Activated T-helper 1 cell treated with anti-CD3 and anti-CD28 coated beads, Interleukin-12 subunit alpha, Interleukin-12 subunit beta, Interleukin-2, Interleukin-4 antibody, amounts not matched to agents 30 ng/mL and 10 ng/mL and 1 ng/mL, durations not matched to agents 14 hours and 24 hours and 36 hours (primary cell): ENCODE results near the gene EFL1. TPM values are rescaled to one million over a fixed set of nuclear protein-coding genes. Genes with fewer than 3 reads are reported as not detected.

Source experiments
- DNase-seq: peaks from one replicate; pipeline ENCODE4 v3.0.0; 2021; ENCODE audit warnings: low spot score
- H3K27ac Mint-ChIP-seq: one replicate; pipeline ENCODE4 v1.8.0; 2021; ENCODE audit warnings: mild to moderate bottlenecking, mixed read lengths
- H3K27me3 Mint-ChIP-seq: one replicate; pipeline ENCODE4 v1.8.0; 2022; ENCODE audit warnings: mild to moderate bottlenecking, moderate library complexity, mixed read lengths; ENCODE audit not compliant: insufficient read depth
- H3K36me3 Mint-ChIP-seq: one replicate; pipeline ENCODE4 v1.8.0; 2021; ENCODE audit warnings: low read depth, mixed read lengths
- H3K4me1 Mint-ChIP-seq: one replicate; pipeline ENCODE4 v1.8.0; 2021; ENCODE audit warnings: low read depth, mixed read lengths
- H3K4me3 Mint-ChIP-seq: one replicate; pipeline ENCODE4 v1.8.0; 2021; ENCODE audit warnings: mild to moderate bottlenecking, moderate library complexity, mixed read lengths
- H3K9me3 Mint-ChIP-seq: one replicate; pipeline ENCODE4 v1.8.0; 2021; ENCODE audit warnings: mixed read lengths
- intact Hi-C: fragments of 100-400 bp; cut with micrococcal nuclease; formaldehyde crosslinking; loops from one replicate; pipeline ENCODE4 v1.15.1; 2024
- total RNA-seq: library from RNA; stranded (reverse); gene quantifications from 2 replicates; pipeline ENCODE4 v1.2.3, GENCODE V29; 2022

The EFL1 gene
- total RNA-seq, 1 donor from 2014 or later: 25.2 TPM

DNA sequence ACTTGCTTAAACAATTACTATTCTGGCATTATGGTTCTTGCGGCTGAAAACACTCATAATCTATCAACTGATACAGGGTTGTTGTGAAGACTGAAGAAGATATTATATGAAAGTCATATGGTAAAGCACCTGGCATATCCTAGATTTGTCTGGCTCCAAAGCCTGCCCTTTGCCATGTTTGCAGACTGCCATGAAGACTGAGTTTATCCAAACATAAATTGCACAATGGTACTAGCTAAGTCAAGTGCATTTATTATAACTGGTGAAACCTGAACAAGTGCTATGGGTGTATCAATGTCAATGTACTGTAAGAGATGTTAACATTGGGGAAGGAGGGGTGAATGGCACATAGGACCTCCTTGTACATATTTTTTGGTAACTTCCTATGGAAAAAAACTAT is 129.3 kb downstream of the EFL1 start:
- no peaks in the 10 kb centered on the region for H3K27me3 Mint-ChIP-seq
- DNase-seq: no peak
- peaks cover 37% of the 10 kb centered on the region for H3K36me3 Mint-ChIP-seq
- no peak overlapping the region for H3K4me3 Mint-ChIP-seq
- no peak overlapping the region for H3K27ac Mint-ChIP-seq
- no peaks in the 10 kb centered on the region for H3K9me3 Mint-ChIP-seq
- peaks cover 9% of the 10 kb centered on the region for H3K4me1 Mint-ChIP-seq
- intact Hi-C loops: no loop called here

DNA sequence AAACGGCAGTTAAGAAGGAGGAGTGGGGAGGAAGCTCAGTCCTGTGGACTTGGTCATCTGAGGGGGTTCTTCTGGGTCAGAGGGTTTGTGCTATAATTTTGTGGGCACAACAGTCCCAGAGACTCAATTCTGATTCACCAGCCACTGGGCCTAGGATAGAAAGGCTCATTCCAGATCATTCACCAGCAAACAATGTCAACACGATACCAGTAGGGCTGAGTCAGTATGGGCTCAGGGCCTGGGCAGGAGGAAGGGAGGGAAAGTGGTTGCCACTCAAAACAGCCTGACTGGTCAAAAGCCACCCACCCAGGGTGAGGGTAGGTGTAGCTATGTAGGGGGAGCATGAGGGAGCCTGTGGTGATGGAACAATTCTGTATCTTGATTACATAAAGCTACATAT is 129.8 kb downstream of the EFL1 start:
- intact Hi-C loops: no loop called here
- Mint-ChIP-seq H3K36me3 (peaks cover 34% of the 10 kb centered on the region), H3K27ac (no peak overlapping the region), H3K4me1 (peaks cover 11% of the 10 kb centered on the region), H3K9me3 (no peaks in the 10 kb centered on the region), H3K4me3 (no peak overlapping the region), H3K27me3 (no peaks in the 10 kb centered on the region)
- DNase-seq: no peak

- Mint-ChIP-seq H3K27me3 (no peaks in the 10 kb centered on the region), H3K27ac (no peak overlapping the region), H3K4me3 (no peak overlapping the region), H3K36me3 (peaks cover 30% of the 10 kb centered on the region), H3K9me3 (no peaks in the 10 kb centered on the region), H3K4me1 (peaks cover 11% of the 10 kb centered on the region)
- intact Hi-C loops: no loop called here
- no peak for DNase-seq
Measured at GRCh38 chr15:82132096-82132495, 130.4 kb downstream of the EFL1 start.

- Mint-ChIP-seq H3K27me3 (no peaks in the 10 kb centered on the region), H3K36me3 (peaks cover 26% of the 10 kb centered on the region), H3K4me3 (no peak overlapping the region), H3K27ac (no peak overlapping the region), H3K9me3 (no peaks in the 10 kb centered on the region), H3K4me1 (peaks cover 12% of the 10 kb centered on the region)
- intact Hi-C loops: no loop called here
- DNase-seq: no peak
Measured at GRCh38 chr15:82130248-82130647, 132.3 kb downstream of the EFL1 start.

DNA sequence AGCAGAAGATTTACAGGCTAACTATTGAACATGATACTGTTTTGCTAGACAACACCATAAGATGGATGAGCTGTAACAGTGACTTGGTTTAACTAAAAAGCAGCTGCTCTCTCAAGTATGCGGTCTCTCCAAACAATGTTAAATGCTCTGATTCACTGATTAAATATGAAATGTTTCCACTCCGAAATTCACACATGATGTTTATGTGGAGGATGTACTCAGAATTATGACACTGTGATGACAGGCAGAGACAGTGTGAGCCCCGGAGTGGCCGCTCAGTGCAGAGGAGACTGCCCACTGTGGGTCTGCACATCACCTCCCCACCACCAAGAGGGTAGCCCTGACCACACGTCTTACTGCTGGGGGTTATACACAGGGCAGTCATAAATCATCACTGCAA is 132.8 kb downstream of the EFL1 start:
- Mint-ChIP-seq H3K9me3 (no peaks in the 10 kb centered on the region), H3K27me3 (no peaks in the 10 kb centered on the region), H3K27ac (no peak overlapping the region), H3K4me1 (peaks cover 17% of the 10 kb centered on the region), H3K4me3 (no peak overlapping the region), H3K36me3 (peaks cover 27% of the 10 kb centered on the region)
- intact Hi-C loops: no loop called here
- DNase-seq: no peak

DNA sequence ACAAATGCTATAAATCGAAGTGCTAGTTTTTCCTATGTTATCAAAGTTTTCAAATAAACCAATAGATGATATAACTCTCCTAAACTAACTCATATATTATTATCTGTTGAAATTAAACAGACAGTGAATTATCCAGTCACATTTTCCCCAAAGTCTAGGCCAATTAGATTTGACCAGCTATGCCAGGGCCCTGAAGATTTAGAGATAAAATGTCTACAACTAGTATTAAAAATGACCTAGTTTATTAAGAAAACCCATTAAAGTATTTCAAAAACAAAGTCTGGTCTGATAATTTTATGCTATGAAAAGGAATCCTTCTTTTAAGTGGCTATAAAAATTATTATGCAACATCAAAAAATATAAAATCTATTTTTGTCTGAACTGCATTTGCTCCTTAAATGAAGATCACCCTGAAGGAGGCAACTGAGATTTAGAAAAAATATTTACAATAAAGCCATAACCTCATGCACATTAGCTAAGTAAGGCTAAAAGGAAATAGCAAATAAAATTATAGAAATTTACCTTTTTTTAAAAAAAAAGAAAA is 133.3 kb downstream of the EFL1 start:
- peaks cover 26% of the 10 kb centered on the region for H3K36me3 Mint-ChIP-seq

GRCh38 chr15:82128401-82129148 is 134.0 kb downstream of the EFL1 start:
- Mint-ChIP-seq H3K27ac (no peak overlapping the region), H3K4me1 (peaks cover 19% of the 10 kb centered on the region), H3K27me3 (no peaks in the 10 kb centered on the region), H3K4me3 (no peak overlapping the region), H3K36me3 (peaks cover 21% of the 10 kb centered on the region), H3K9me3 (no peaks in the 10 kb centered on the region)
- intact Hi-C loops: no loop called here
- no peak for DNase-seq

More for the DNA sequence above, 133.3 kb downstream of the EFL1 start:
- intact Hi-C loops: no loop called here
- no peak overlapping the region for H3K4me3 Mint-ChIP-seq
- DNase-seq: no peak
- peaks cover 19% of the 10 kb centered on the region for H3K4me1 Mint-ChIP-seq
- H3K27me3 Mint-ChIP-seq: no peaks in the 10 kb centered on the region
- no peaks in the 10 kb centered on the region for H3K9me3 Mint-ChIP-seq
- H3K27ac Mint-ChIP-seq: no peak overlapping the region

DNA sequence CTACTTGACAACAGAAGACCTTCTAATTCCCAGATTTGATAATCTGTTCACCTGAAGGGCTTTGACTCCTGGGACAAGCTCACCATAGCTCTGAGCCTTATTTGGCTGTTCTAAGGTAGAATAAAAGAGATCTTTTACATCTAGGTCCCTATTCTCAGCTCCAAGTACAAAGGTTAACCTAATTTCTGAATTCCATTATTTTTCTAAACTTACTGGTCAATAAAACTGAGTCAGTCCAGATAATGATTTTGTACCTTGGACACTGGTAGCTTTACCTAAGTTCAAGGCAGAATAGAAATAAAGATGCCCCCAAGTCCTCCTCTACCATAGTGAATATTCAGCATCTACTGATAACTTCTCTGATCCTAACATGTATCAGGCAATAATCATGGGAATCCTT is 135.0 kb downstream of the EFL1 start:
- H3K36me3 Mint-ChIP-seq: peaks cover 23% of the 10 kb centered on the region
- H3K27me3 Mint-ChIP-seq: no peaks in the 10 kb centered on the region
- no peak for DNase-seq
- H3K4me1 Mint-ChIP-seq: peaks cover 19% of the 10 kb centered on the region
- H3K27ac Mint-ChIP-seq: no peak overlapping the region
- no peak overlapping the region for H3K4me3 Mint-ChIP-seq
- intact Hi-C loops: no loop called here
- no peaks in the 10 kb centered on the region for H3K9me3 Mint-ChIP-seq

DNA sequence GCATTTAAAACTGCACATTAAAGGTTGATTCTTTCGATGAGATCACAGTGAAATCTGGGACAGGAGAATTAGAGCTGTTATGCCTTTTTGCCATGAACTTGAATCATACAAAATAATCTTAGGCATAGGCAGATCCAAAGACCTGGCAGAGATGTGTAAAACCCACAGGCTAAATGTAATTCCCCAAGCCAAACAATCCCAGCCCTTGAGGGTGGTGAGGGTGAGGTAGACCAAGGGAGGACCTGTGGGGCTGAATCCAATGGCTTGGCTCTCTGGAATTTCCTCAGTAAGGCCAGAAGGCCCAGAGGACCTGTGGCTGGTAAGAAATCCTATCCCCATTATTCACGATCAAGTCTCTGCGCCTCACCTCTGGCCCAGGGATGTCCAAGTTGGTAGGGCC is 136.2 kb downstream of the EFL1 start:
- no peak for DNase-seq
- Mint-ChIP-seq H3K27ac (no peak overlapping the region), H3K27me3 (no peaks in the 10 kb centered on the region), H3K4me1 (peaks cover 19% of the 10 kb centered on the region), H3K4me3 (no peak overlapping the region), H3K9me3 (no peaks in the 10 kb centered on the region), H3K36me3 (peaks cover 16% of the 10 kb centered on the region)
- intact Hi-C loops: no loop called here

GRCh38 chr15:82124331-82125263 is 137.9 kb downstream of the EFL1 start:
- intact Hi-C loops: no loop called here
- H3K9me3 Mint-ChIP-seq: no peaks in the 10 kb centered on the region
- peak overlapping the region; percentile 3 for H3K27ac Mint-ChIP-seq
- no peaks in the 10 kb centered on the region for H3K27me3 Mint-ChIP-seq
- H3K4me3 Mint-ChIP-seq: no peak overlapping the region
- H3K4me1 Mint-ChIP-seq: peaks cover 19% of the 10 kb centered on the region
- DNase-seq: no peak
- H3K36me3 Mint-ChIP-seq: peaks cover 13% of the 10 kb centered on the region

- Mint-ChIP-seq H3K4me3 (no peak overlapping the region), H3K4me1 (peaks cover 8% of the 10 kb centered on the region), H3K36me3 (peaks cover 7% of the 10 kb centered on the region), H3K27me3 (no peaks in the 10 kb centered on the region), H3K9me3 (no peaks in the 10 kb centered on the region), H3K27ac (no peak overlapping the region)
- DNase-seq: no peak
- intact Hi-C loops: no loop called here
Measured at GRCh38 chr15:82122746-82123400, 139.7 kb downstream of the EFL1 start.

GRCh38 chr15:82118040-82118439 is 144.5 kb downstream of the EFL1 start:
- no peak overlapping the region for H3K27ac Mint-ChIP-seq
- H3K9me3 Mint-ChIP-seq: no peaks in the 10 kb centered on the region
- H3K36me3 Mint-ChIP-seq: no peaks in the 10 kb centered on the region
- intact Hi-C loops: no loop called here
- H3K27me3 Mint-ChIP-seq: peaks cover 3% of the 10 kb centered on the region
- DNase-seq: no peak
- no peaks in the 10 kb centered on the region for H3K4me1 Mint-ChIP-seq
- H3K4me3 Mint-ChIP-seq: no peak overlapping the region
